B cell (primary cell): Measurements from ENCODE around the gene THNSL1.

ENCODE experiments used
- EZH2 ChIP-seq: IDR thresholded peaks from 2 replicates; pipeline ENCODE4 v1.6.1; 2012; ENCODE audit warnings: borderline replicate concordance, low read depth, mild to moderate bottlenecking, moderate library complexity, low read length; ENCODE audit not compliant: insufficient read depth, poor library complexity, severe bottlenecking
- TF ChIP-seq, protein P1 (sequence below): fragments of 200-600 bp; IDR thresholded peaks from one replicate; pipeline ENCODE4 v1.8.0; 2022; ENCODE audit warnings: antibody characterized with exemption, mild to moderate bottlenecking

- TF ChIP-seq, protein P1, sequence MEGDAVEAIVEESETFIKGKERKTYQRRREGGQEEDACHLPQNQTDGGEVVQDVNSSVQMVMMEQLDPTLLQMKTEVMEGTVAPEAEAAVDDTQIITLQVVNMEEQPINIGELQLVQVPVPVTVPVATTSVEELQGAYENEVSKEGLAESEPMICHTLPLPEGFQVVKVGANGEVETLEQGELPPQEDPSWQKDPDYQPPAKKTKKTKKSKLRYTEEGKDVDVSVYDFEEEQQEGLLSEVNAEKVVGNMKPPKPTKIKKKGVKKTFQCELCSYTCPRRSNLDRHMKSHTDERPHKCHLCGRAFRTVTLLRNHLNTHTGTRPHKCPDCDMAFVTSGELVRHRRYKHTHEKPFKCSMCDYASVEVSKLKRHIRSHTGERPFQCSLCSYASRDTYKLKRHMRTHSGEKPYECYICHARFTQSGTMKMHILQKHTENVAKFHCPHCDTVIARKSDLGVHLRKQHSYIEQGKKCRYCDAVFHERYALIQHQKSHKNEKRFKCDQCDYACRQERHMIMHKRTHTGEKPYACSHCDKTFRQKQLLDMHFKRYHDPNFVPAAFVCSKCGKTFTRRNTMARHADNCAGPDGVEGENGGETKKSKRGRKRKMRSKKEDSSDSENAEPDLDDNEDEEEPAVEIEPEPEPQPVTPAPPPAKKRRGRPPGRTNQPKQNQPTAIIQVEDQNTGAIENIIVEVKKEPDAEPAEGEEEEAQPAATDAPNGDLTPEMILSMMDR: no peak
- TF ChIP-seq EZH2: no peak
Measured at GRCh38 chr10:25048450-25048849, 32.0 kb downstream of the THNSL1 start.
